GM19023 (cell line): ENCODE data around the gene TBXAS1.

Experiments used
- ATAC-seq: cut with Tn5 transposase; IDR thresholded peaks from one replicate; pipeline ENCODE4 v1.9.1; 2021; ENCODE audit warnings: mild to moderate bottlenecking, moderate library complexity; ENCODE audit not compliant: unreplicated experiment

The TBXAS1 gene

GRCh38 chr7:140018125-140019043 is 189.3 kb downstream of the TBXAS1 start:
- ATAC-seq = no peak

- ATAC-seq = no peak
Observed at GRCh38 chr7:140019172-140019571, 190.1 kb downstream of the TBXAS1 start.

GRCh38 chr7:140019606-140020005 is 190.5 kb downstream of the TBXAS1 start:
- ATAC-seq = no peak

- no peak for ATAC-seq
Observed at GRCh38 chr7:140021603-140022002, 192.5 kb downstream of the TBXAS1 start.

- ATAC-seq = no peak
Observed at GRCh38 chr7:140022582-140023211, 193.6 kb downstream of the TBXAS1 start.

GRCh38 chr7:140023728-140024127 is 194.7 kb downstream of the TBXAS1 start:
- ATAC-seq = no peak

GRCh38 chr7:140024585-140024984 is 195.5 kb downstream of the TBXAS1 start:
- ATAC-seq = no peak

GRCh38 chr7:140025241-140025640 is 196.2 kb downstream of the TBXAS1 start:
- ATAC-seq = no peak

- no peak for ATAC-seq
Observed at GRCh38 chr7:140025814-140026433, 196.9 kb downstream of the TBXAS1 start.

GRCh38 chr7:140026935-140027334 is 197.9 kb downstream of the TBXAS1 start:
- ATAC-seq = no peak

- no peak for ATAC-seq
Observed at GRCh38 chr7:140027858-140028257, 198.8 kb downstream of the TBXAS1 start.

- no peak for ATAC-seq
Observed at GRCh38 chr7:140028311-140028710, 199.2 kb downstream of the TBXAS1 start.

GRCh38 chr7:140029072-140029471 is 200.0 kb downstream of the TBXAS1 start:
- no peak for ATAC-seq

GRCh38 chr7:140031364-140031763 is 202.3 kb downstream of the TBXAS1 start:
- no peak for ATAC-seq

- ATAC-seq = no peak
Observed at GRCh38 chr7:140033036-140033435, 204.0 kb downstream of the TBXAS1 start.

GRCh38 chr7:140033779-140034363 is 204.8 kb downstream of the TBXAS1 start:
- ATAC-seq = no peak

- ATAC-seq = no peak
Observed at GRCh38 chr7:140034421-140034820, 205.4 kb downstream of the TBXAS1 start.

- ATAC-seq = no peak
Observed at GRCh38 chr7:140035400-140036223, 206.5 kb downstream of the TBXAS1 start.

- ATAC-seq = peak; percentile 54
Observed at GRCh38 chr7:140036224-140036962, 207.3 kb downstream of the TBXAS1 start.

GRCh38 chr7:140039066-140039465 is 210.0 kb downstream of the TBXAS1 start:
- no peak for ATAC-seq
